ENCODE results near the gene KIF5B. TPM values are rescaled to one million over a fixed set of nuclear protein-coding genes. Genes with fewer than 3 reads are reported as not detected.

The KIF5B gene
- total and polyA plus RNA-seq, 2 donors (not counting 1 experiment from before 2014, with no cell fraction given): 9.5 to 44.1 TPM

- H3K4me2 ChIP-seq (replicated peaks; ENCODE audit: low read depth, low read length, poor library complexity, severe bottlenecking): no peak overlapping the region
- DNase-seq (no peak), ATAC-seq (ENCODE audit: low read depth) (no peak)
- ChIA-PET POLR2A (no interaction called here), CTCF (no interaction called here)
- H3K4me1 Mint-ChIP-seq: peaks cover 14% of the 10 kb centered on the region
- TF ChIP-seq CTCF (IDR thresholded peaks at IDR 0.05) (no peak), EZH2 (IDR thresholded peaks at IDR 0.05; ENCODE audit: borderline replicate concordance, insufficient read depth, low read depth, low read length, poor library complexity, severe bottlenecking) (no peak)
- no peak overlapping the region for H3K27ac ChIP-seq (ENCODE audit: low read length in 2 of 2)
- H3K4me3 Mint-ChIP-seq: no peak overlapping the region
- H3K36me3 ChIP-seq (replicated peaks in 1 of 2; ENCODE audit: control extremely low read depth in 1 of 2, control insufficient read depth in 1 of 2, extremely low read depth in 1 of 2, insufficient read depth in 2 of 2, low read length in 1 of 2): no peaks in the 10 kb centered on the region
- no peaks in the 10 kb centered on the region for H3K27me3 ChIP-seq (replicated peaks in 1 of 4; ENCODE audit: control extremely low read depth in 1 of 4, control insufficient read depth in 3 of 4, insufficient read depth in 4 of 4, low read length in 3 of 4)
- H3K27me3 Mint-ChIP-seq: peaks cover 4% of the 10 kb centered on the region
- H3K9me3 Mint-ChIP-seq (ENCODE audit: insufficient read depth): no peaks in the 10 kb centered on the region
- H3K9me3 ChIP-seq (ENCODE audit: control extremely low read depth in 1 of 3, control insufficient read depth in 2 of 3, insufficient read depth in 1 of 3, low read length in 2 of 3): no peaks in the 10 kb centered on the region
- no peak overlapping the region for H3K4me3 ChIP-seq (ENCODE audit: control extremely low read depth in 1 of 5, extremely low read depth in 1 of 5, insufficient read depth in 1 of 5, low read depth in 2 of 5, low read length in 4 of 5)
- intact Hi-C loops (cut with micrococcal nuclease): no loop called here
- H3K9ac ChIP-seq (ENCODE audit: low read length): no peak overlapping the region
- no peaks in the 10 kb centered on the region for H3K79me2 ChIP-seq (ENCODE audit: control insufficient read depth, insufficient read depth, low read length)
- peaks cover 12% of the 10 kb centered on the region in 2 donors for H3K4me1 ChIP-seq (ENCODE audit: control insufficient read depth in 2 of 2, insufficient read depth in 2 of 2, low read length in 2 of 2)
- no peak overlapping the region for H3K27ac Mint-ChIP-seq
- WGBS (ENCODE audit: insufficient coverage): 90% methylated on average over 5 of the region's 6 CpGs
- H2AFZ ChIP-seq (ENCODE audit: insufficient read depth, low read depth, low read length, poor library complexity, severe bottlenecking): no peak overlapping the region
- H4K20me1 ChIP-seq (ENCODE audit: control insufficient read depth, insufficient read depth, low read length, poor library complexity, severe bottlenecking): no peaks in the 10 kb centered on the region
These were observed 81.0 kb downstream of the KIF5B start for GRCh38 chr10:31975157-31975765.

GRCh38 chr10:31974434-31975124 lies 81.6 kb downstream of the KIF5B start:
- Histone ChIP-seq H3K9ac (ENCODE audit: low read length) (no peak overlapping the region), H3K4me2 (replicated peaks; ENCODE audit: low read depth, low read length, poor library complexity, severe bottlenecking) (no peak overlapping the region), H3K27me3 (replicated peaks in 1 of 4; ENCODE audit: control extremely low read depth in 1 of 4, control insufficient read depth in 3 of 4, insufficient read depth in 4 of 4, low read length in 3 of 4) (no peaks in the 10 kb centered on the region), H3K36me3 (replicated peaks in 1 of 2; ENCODE audit: control extremely low read depth in 1 of 2, control insufficient read depth in 1 of 2, extremely low read depth in 1 of 2, insufficient read depth in 2 of 2, low read length in 1 of 2) (no peaks in the 10 kb centered on the region), H3K4me1 (ENCODE audit: control insufficient read depth in 2 of 2, insufficient read depth in 2 of 2, low read length in 2 of 2) (peaks cover 12% of the 10 kb centered on the region in 2 donors), H2AFZ (ENCODE audit: insufficient read depth, low read depth, low read length, poor library complexity, severe bottlenecking) (no peak overlapping the region), H4K20me1 (ENCODE audit: control insufficient read depth, insufficient read depth, low read length, poor library complexity, severe bottlenecking) (no peaks in the 10 kb centered on the region), H3K9me3 (ENCODE audit: control extremely low read depth in 1 of 3, control insufficient read depth in 2 of 3, insufficient read depth in 1 of 3, low read length in 2 of 3) (no peaks in the 10 kb centered on the region), H3K79me2 (ENCODE audit: control insufficient read depth, insufficient read depth, low read length) (no peaks in the 10 kb centered on the region), H3K27ac (ENCODE audit: low read length in 2 of 2) (no peak overlapping the region), H3K4me3 (ENCODE audit: control extremely low read depth in 1 of 5, extremely low read depth in 1 of 5, insufficient read depth in 1 of 5, low read depth in 2 of 5, low read length in 4 of 5) (no peak overlapping the region)
- ATAC-seq (ENCODE audit: low read depth) (no peak), DNase-seq (no peak)
- TF ChIP-seq CTCF (IDR thresholded peaks at IDR 0.05): no peak
- intact Hi-C loops (cut with micrococcal nuclease): no loop called here
- POLR2A ChIA-PET: no interaction called here
- CTCF ChIA-PET: no interaction called here
- Mint-ChIP-seq H3K4me3 (no peak overlapping the region), H3K27me3 (no peaks in the 10 kb centered on the region), H3K27ac (no peak overlapping the region), H3K9me3 (ENCODE audit: insufficient read depth) (no peaks in the 10 kb centered on the region), H3K4me1 (peaks cover 14% of the 10 kb centered on the region)
- WGBS (ENCODE audit: insufficient coverage): 76% methylated on average over 2 of the region's 4 CpGs
